ENCODE results near the gene TSPAN5.
"Not testable (repeated sequence)": the region's sequence is repeated elsewhere in the genome, so short reads cannot be mapped to it uniquely, and the experiment has no call there.

Gene TSPAN5

GRCh38 chr4:98462487-98462886 is 195.9 kb downstream of the TSPAN5 start:
- DNase-seq = no peak

- DNase-seq = not testable (repeated sequence)
Measured at GRCh38 chr4:98461121-98461865, 197.1 kb downstream of the TSPAN5 start.

- not testable (repeated sequence) for DNase-seq
Measured at GRCh38 chr4:98457422-98457821, 201.0 kb downstream of the TSPAN5 start.

GRCh38 chr4:98452091-98452490 is 206.3 kb downstream of the TSPAN5 start:
- no peak for DNase-seq

GRCh38 chr4:98448908-98449307 is 209.5 kb downstream of the TSPAN5 start:
- no peak for DNase-seq

- DNase-seq = no peak
Measured at GRCh38 chr4:98447648-98448047, 210.8 kb downstream of the TSPAN5 start.

- no peak for DNase-seq
Measured at GRCh38 chr4:98446499-98447375, 211.7 kb downstream of the TSPAN5 start.

- DNase-seq = no peak
Measured at GRCh38 chr4:98444371-98444770, 214.0 kb downstream of the TSPAN5 start.

- DNase-seq = no peak
Measured at GRCh38 chr4:98434816-98435215, 223.6 kb downstream of the TSPAN5 start.

- DNase-seq = peak in 1 of 51 donors; percentile 42
Measured at GRCh38 chr4:98433691-98434090, 224.7 kb downstream of the TSPAN5 start.

GRCh38 chr4:98430708-98431403 is 227.6 kb downstream of the TSPAN5 start:
- DNase-seq = peak in 1 of 51 donors; percentile 31

GRCh38 chr4:98423009-98423408 is 235.4 kb downstream of the TSPAN5 start:
- DNase-seq = no peak

- DNase-seq = no peak
Measured at GRCh38 chr4:98421111-98421510, 237.3 kb downstream of the TSPAN5 start.
